Body of pancreas (tissue), 4 donors: ENCODE data around the gene NR2F2.

ENCODE experiments used
- POLR2A ChIP-seq, 3 donors: fragments of 450-650 bp; IDR thresholded peaks; one replicate each; pipeline ENCODE4 v1.6.1; 2016; ENCODE audit warnings: antibody characterized with exemption in 3 of 3, mild to moderate bottlenecking in 2 of 3
- TF ChIP-seq, protein P1 (sequence below), 7 experiments: fragments of 450-650 bp in 4 of 7; fragments of 200-600 bp in 3 of 7; sonication (generic) in 3 of 7; IDR thresholded peaks; one replicate each; pipeline ENCODE4 v1.5.1; 2016 to 2019; ENCODE audit warnings: antibody characterized with exemption in 7 of 7

DNA sequence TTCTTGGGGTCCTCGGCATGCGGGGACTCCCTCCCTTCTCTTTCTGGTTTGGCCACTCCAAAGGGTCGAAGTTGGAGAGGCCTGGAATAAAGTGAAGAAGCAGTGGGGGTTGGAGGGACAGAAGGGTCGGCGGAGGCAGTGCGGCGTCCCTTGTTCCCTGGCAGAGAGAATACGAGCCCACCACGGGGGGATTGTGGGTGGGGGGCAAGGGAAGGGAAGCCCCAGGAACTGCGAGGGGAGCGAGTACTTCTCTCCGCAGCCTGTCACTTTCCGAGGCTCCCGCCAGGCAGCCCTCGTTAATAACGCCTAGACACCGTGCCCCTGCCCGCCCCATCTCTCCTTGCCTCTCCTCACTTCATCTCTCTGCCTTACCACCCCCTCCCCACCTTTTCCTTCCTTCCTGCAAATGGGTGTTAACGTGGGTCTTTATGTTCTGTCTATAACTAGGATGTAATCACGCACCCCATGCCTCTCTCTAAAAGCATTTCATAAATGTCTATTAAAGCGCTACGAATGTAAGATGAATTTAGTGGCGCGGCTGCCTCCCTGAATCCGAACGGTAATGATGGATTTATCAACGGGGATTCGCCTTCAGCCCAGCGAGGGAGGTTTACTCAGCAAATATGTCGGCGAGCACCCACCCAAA is 13.7 kb downstream of the NR2F2 start:
- TF ChIP-seq, protein P1, sequence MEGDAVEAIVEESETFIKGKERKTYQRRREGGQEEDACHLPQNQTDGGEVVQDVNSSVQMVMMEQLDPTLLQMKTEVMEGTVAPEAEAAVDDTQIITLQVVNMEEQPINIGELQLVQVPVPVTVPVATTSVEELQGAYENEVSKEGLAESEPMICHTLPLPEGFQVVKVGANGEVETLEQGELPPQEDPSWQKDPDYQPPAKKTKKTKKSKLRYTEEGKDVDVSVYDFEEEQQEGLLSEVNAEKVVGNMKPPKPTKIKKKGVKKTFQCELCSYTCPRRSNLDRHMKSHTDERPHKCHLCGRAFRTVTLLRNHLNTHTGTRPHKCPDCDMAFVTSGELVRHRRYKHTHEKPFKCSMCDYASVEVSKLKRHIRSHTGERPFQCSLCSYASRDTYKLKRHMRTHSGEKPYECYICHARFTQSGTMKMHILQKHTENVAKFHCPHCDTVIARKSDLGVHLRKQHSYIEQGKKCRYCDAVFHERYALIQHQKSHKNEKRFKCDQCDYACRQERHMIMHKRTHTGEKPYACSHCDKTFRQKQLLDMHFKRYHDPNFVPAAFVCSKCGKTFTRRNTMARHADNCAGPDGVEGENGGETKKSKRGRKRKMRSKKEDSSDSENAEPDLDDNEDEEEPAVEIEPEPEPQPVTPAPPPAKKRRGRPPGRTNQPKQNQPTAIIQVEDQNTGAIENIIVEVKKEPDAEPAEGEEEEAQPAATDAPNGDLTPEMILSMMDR (IDR thresholded peaks at IDR 0.05) = no peak
- TF ChIP-seq POLR2A (IDR thresholded peaks at IDR 0.05) = no peak
